ENCODE data around the gene ICE2.

The ICE2 gene

DNA sequence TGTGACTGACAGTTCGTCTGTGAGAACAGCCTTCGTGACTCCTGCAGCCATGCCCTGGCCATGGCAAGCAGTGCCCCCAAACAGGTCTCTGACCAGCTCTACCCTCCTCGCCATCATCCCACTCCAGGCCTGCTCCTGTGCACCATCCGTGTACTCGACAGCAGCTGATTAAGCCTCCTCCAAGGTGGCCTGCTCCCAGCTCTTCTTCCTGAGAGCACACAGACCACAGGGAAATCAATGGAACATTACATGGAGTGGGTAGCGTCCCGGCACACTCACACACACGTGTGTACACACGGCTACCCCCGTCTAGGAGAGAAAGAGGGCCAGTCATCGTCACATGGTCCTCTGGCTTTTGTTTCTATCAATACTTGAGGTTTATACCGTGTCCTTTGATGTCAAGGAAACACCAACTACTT, 102.3 kb downstream of the ICE2 start:
- Histone ChIP-seq H3K27me3 (ENCODE audit: insufficient read depth, poor library complexity, severe bottlenecking) (no peaks in the 10 kb centered on the region), H3K9me3 (ENCODE audit: severe bottlenecking) (no peaks in the 10 kb centered on the region), H3K36me3 (ENCODE audit: low read depth) (peaks cover 97% of the 10 kb centered on the region), H3K4me1 (ENCODE audit: insufficient read depth, poor library complexity, severe bottlenecking) (peaks cover 97% of the 10 kb centered on the region), H3K27ac (ENCODE audit: poor library complexity, severe bottlenecking) (peak overlapping the region; percentile 99), H3K4me3 (ENCODE audit: severe bottlenecking) (no peak overlapping the region)
- DNase-seq (ENCODE audit: low spot score) (no peak), ATAC-seq (ENCODE audit: low read depth) (no peak)
- TF ChIP-seq, protein P1, sequence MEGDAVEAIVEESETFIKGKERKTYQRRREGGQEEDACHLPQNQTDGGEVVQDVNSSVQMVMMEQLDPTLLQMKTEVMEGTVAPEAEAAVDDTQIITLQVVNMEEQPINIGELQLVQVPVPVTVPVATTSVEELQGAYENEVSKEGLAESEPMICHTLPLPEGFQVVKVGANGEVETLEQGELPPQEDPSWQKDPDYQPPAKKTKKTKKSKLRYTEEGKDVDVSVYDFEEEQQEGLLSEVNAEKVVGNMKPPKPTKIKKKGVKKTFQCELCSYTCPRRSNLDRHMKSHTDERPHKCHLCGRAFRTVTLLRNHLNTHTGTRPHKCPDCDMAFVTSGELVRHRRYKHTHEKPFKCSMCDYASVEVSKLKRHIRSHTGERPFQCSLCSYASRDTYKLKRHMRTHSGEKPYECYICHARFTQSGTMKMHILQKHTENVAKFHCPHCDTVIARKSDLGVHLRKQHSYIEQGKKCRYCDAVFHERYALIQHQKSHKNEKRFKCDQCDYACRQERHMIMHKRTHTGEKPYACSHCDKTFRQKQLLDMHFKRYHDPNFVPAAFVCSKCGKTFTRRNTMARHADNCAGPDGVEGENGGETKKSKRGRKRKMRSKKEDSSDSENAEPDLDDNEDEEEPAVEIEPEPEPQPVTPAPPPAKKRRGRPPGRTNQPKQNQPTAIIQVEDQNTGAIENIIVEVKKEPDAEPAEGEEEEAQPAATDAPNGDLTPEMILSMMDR (IDR thresholded peaks at IDR 0.05; ENCODE audit: poor library complexity, severe bottlenecking): no peak

DNA sequence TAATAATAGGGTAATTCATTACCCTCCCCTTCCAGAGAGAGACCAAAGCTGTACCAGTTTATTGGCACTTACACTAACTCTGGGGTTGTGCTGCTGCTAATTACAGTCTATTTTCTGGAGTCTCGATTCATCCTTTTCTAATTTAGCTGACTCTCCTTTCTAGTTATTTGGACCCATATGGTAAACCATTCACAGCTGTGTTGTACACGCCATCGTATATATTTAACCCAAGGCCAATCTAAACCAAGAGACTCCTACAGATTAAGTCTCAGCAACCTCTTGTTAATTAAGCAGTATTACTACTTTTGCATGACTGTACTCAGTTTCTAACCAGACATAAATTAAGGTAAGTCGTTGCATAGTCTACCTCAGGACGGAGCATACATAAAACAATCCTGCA, 103.6 kb downstream of the ICE2 start:
- H3K36me3 ChIP-seq (ENCODE audit: low read depth): peaks cover 97% of the 10 kb centered on the region
- TF ChIP-seq, protein P1 (IDR thresholded peaks at IDR 0.05; ENCODE audit: poor library complexity, severe bottlenecking): no peak
- ATAC-seq (ENCODE audit: low read depth) (no peak), DNase-seq (ENCODE audit: low spot score) (no peak)
- H3K27ac ChIP-seq (ENCODE audit: poor library complexity, severe bottlenecking): peak overlapping the region; percentile 99
- H3K4me1 ChIP-seq (ENCODE audit: insufficient read depth, poor library complexity, severe bottlenecking): peaks cover 97% of the 10 kb centered on the region
- no peaks in the 10 kb centered on the region for H3K27me3 ChIP-seq (ENCODE audit: insufficient read depth, poor library complexity, severe bottlenecking)
- H3K4me3 ChIP-seq (ENCODE audit: severe bottlenecking): no peak overlapping the region
- no peaks in the 10 kb centered on the region for H3K9me3 ChIP-seq (ENCODE audit: severe bottlenecking)

GRCh38 chr15:60374628-60375081, 104.3 kb downstream of the ICE2 start:
- Histone ChIP-seq H3K4me1 (ENCODE audit: insufficient read depth, poor library complexity, severe bottlenecking) (peaks cover 97% of the 10 kb centered on the region), H3K27me3 (ENCODE audit: insufficient read depth, poor library complexity, severe bottlenecking) (no peaks in the 10 kb centered on the region), H3K4me3 (ENCODE audit: severe bottlenecking) (no peak overlapping the region), H3K36me3 (ENCODE audit: low read depth) (peaks cover 97% of the 10 kb centered on the region), H3K27ac (ENCODE audit: poor library complexity, severe bottlenecking) (peak overlapping the region; percentile 99), H3K9me3 (ENCODE audit: severe bottlenecking) (no peaks in the 10 kb centered on the region)
- TF ChIP-seq, protein P1 (IDR thresholded peaks at IDR 0.05; ENCODE audit: poor library complexity, severe bottlenecking): peak; percentile 62
- ATAC-seq (ENCODE audit: low read depth) (peak; percentile 76), DNase-seq (ENCODE audit: low spot score) (peak; percentile 99)

GRCh38 chr15:60374209-60374608, 104.7 kb downstream of the ICE2 start:
- Histone ChIP-seq H3K4me1 (ENCODE audit: insufficient read depth, poor library complexity, severe bottlenecking) (peaks cover 97% of the 10 kb centered on the region), H3K4me3 (ENCODE audit: severe bottlenecking) (no peak overlapping the region), H3K27ac (ENCODE audit: poor library complexity, severe bottlenecking) (peak overlapping the region; percentile 99), H3K9me3 (ENCODE audit: severe bottlenecking) (no peaks in the 10 kb centered on the region), H3K36me3 (ENCODE audit: low read depth) (peaks cover 97% of the 10 kb centered on the region), H3K27me3 (ENCODE audit: insufficient read depth, poor library complexity, severe bottlenecking) (no peaks in the 10 kb centered on the region)
- TF ChIP-seq, protein P1 (IDR thresholded peaks at IDR 0.05; ENCODE audit: poor library complexity, severe bottlenecking): no peak
- DNase-seq (ENCODE audit: low spot score) (no peak), ATAC-seq (ENCODE audit: low read depth) (no peak)

GRCh38 chr15:60373745-60374144, 105.2 kb downstream of the ICE2 start:
- H3K27me3 ChIP-seq (ENCODE audit: insufficient read depth, poor library complexity, severe bottlenecking): no peaks in the 10 kb centered on the region
- H3K9me3 ChIP-seq (ENCODE audit: severe bottlenecking): no peaks in the 10 kb centered on the region
- DNase-seq (ENCODE audit: low spot score) (no peak), ATAC-seq (ENCODE audit: low read depth) (no peak)
- peak overlapping the region; percentile 99 for H3K27ac ChIP-seq (ENCODE audit: poor library complexity, severe bottlenecking)
- no peak overlapping the region for H3K4me3 ChIP-seq (ENCODE audit: severe bottlenecking)
- TF ChIP-seq, protein P1 (IDR thresholded peaks at IDR 0.05; ENCODE audit: poor library complexity, severe bottlenecking): no peak
- peaks cover 97% of the 10 kb centered on the region for H3K36me3 ChIP-seq (ENCODE audit: low read depth)
- peaks cover 97% of the 10 kb centered on the region for H3K4me1 ChIP-seq (ENCODE audit: insufficient read depth, poor library complexity, severe bottlenecking)

All from RWPE2 (cell line).